ENCODE data around the gene TGM6.
"Not testable (repeated sequence)": the region's sequence is repeated elsewhere in the genome, so short reads cannot be mapped to it uniquely, and the experiment has no call there.

Gene TGM6

GRCh38 chr20:2402271-2402980 is 21.7 kb downstream of the TGM6 start:
- no peak for DNase-seq (ENCODE audit: extremely low read depth, insufficient read length)
- Histone ChIP-seq H3K4me3 (replicated peaks; ENCODE audit: low read depth, low read length) (no peak overlapping the region), H3K27me3 (replicated peaks; ENCODE audit: control insufficient read depth, insufficient read depth, low read length) (no peaks in the 10 kb centered on the region; the same call in 1 of the 2 replicates), H3K36me3 (ENCODE audit: control insufficient read depth, insufficient read depth, low read length) (no peaks in the 10 kb centered on the region)
- TF ChIP-seq CTCF (IDR thresholded peaks at IDR 0.05; ENCODE audit: insufficient read depth, low read length, poor library complexity, severe bottlenecking), result no peak

GRCh38 chr20:2403291-2404052 is 22.8 kb downstream of the TGM6 start:
- no peak overlapping the region for H3K4me3 ChIP-seq (replicated peaks; ENCODE audit: low read depth, low read length)
- H3K36me3 ChIP-seq (ENCODE audit: control insufficient read depth, insufficient read depth, low read length), result no peaks in the 10 kb centered on the region
- TF ChIP-seq CTCF (IDR thresholded peaks at IDR 0.05; ENCODE audit: insufficient read depth, low read length, poor library complexity, severe bottlenecking), result no peak
- no peaks in the 10 kb centered on the region; the same call in 1 of the 2 replicates for H3K27me3 ChIP-seq (replicated peaks; ENCODE audit: control insufficient read depth, insufficient read depth, low read length)
- DNase-seq (ENCODE audit: extremely low read depth, insufficient read length), result no peak

GRCh38 chr20:2405693-2406065 is 25.0 kb downstream of the TGM6 start:
- no peak for DNase-seq (ENCODE audit: extremely low read depth, insufficient read length)
- TF ChIP-seq CTCF (IDR thresholded peaks at IDR 0.05; ENCODE audit: insufficient read depth, low read length, poor library complexity, severe bottlenecking), result no peak
- Histone ChIP-seq H3K36me3 (ENCODE audit: control insufficient read depth, insufficient read depth, low read length) (no peaks in the 10 kb centered on the region), H3K27me3 (replicated peaks; ENCODE audit: control insufficient read depth, insufficient read depth, low read length) (no peaks in the 10 kb centered on the region; the same call in 1 of the 2 replicates), H3K4me3 (replicated peaks; ENCODE audit: low read depth, low read length) (no peak overlapping the region)

GRCh38 chr20:2407355-2407754 is 26.7 kb downstream of the TGM6 start:
- not testable (repeated sequence) for H3K4me3 ChIP-seq (replicated peaks; ENCODE audit: low read depth, low read length); H3K27me3 ChIP-seq (replicated peaks; ENCODE audit: control insufficient read depth, insufficient read depth, low read length); H3K36me3 ChIP-seq (ENCODE audit: control insufficient read depth, insufficient read depth, low read length); DNase-seq (ENCODE audit: extremely low read depth, insufficient read length)

- no peaks in the 10 kb centered on the region for H3K36me3 ChIP-seq (ENCODE audit: control insufficient read depth, insufficient read depth, low read length)
- no peaks in the 10 kb centered on the region for H3K27me3 ChIP-seq (replicated peaks; ENCODE audit: control insufficient read depth, insufficient read depth, low read length)
- H3K4me3 ChIP-seq (replicated peaks; ENCODE audit: low read depth, low read length), result no peak overlapping the region
- no peak for TF ChIP-seq CTCF (IDR thresholded peaks at IDR 0.05; ENCODE audit: insufficient read depth, low read length, poor library complexity, severe bottlenecking)
- DNase-seq (ENCODE audit: extremely low read depth, insufficient read length), result no peak
These were observed 27.4 kb downstream of the TGM6 start for GRCh38 chr20:2408111-2408510.

- DNase-seq (ENCODE audit: extremely low read depth, insufficient read length), result no peak
These were observed 36.0 kb downstream of the TGM6 start for GRCh38 chr20:2416541-2417212.

More at GRCh38 chr20:2416541-2417212, 36.0 kb downstream of the TGM6 start:
- no peaks in the 10 kb centered on the region; the same call in 1 of the 2 replicates for H3K27me3 ChIP-seq (replicated peaks; ENCODE audit: control insufficient read depth, insufficient read depth, low read length)
- no peak overlapping the region for H3K4me3 ChIP-seq (replicated peaks; ENCODE audit: low read depth, low read length)
- H3K36me3 ChIP-seq (ENCODE audit: control insufficient read depth, insufficient read depth, low read length), result no peaks in the 10 kb centered on the region
- TF ChIP-seq CTCF (IDR thresholded peaks at IDR 0.05; ENCODE audit: insufficient read depth, low read length, poor library complexity, severe bottlenecking), result no peak
